Activated B cell treated with CpG ODN at 0.5 μM for 24 hours (primary cell): ENCODE results near the gene NPS. TPM values are rescaled to one million over a fixed set of nuclear protein-coding genes. Genes with fewer than 3 reads are reported as not detected.

Source experiments
- ATAC-seq: fragments of 200-7000 bp; cut with Tn5 transposase; one replicate; pipeline ENCODE4 v1.10.0; 2021; ENCODE audit warnings: low read depth, mild to moderate bottlenecking, moderate library complexity
- CTCF ChIA-PET: fragments of 350-600 bp; sonication (Branson Sonifier 250); formaldehyde crosslinking; loops from one replicate; lab custom pipeline; 2021; ENCODE audit warnings: antibody characterized with exemption; lab: Charles Lee
- POLR2A ChIA-PET: fragments of 350-600 bp; sonication (Branson Sonifier 250); formaldehyde crosslinking; loops from one replicate; lab custom pipeline; 2021; ENCODE audit warnings: antibody characterized with exemption; lab: Charles Lee
- DNase-seq: peaks from one replicate; pipeline ENCODE4 v3.0.0; 2022
- H3K27ac Mint-ChIP-seq: one replicate; pipeline ENCODE4 v1.8.0; 2020; ENCODE audit warnings: mixed read lengths
- H3K27me3 Mint-ChIP-seq: one replicate; pipeline ENCODE4 v1.8.0; 2021; ENCODE audit warnings: mixed read lengths
- H3K36me3 Mint-ChIP-seq: one replicate; pipeline ENCODE4 v1.8.0; 2021; ENCODE audit warnings: low read depth, mixed read lengths
- H3K4me1 Mint-ChIP-seq: one replicate; pipeline ENCODE4 v1.8.0; 2021; ENCODE audit warnings: mixed read lengths
- H3K4me3 Mint-ChIP-seq: one replicate; pipeline ENCODE4 v1.8.0; 2020; ENCODE audit warnings: mild to moderate bottlenecking, mixed read lengths
- H3K9me3 Mint-ChIP-seq: one replicate; pipeline ENCODE4 v1.8.0; 2020; ENCODE audit warnings: mixed read lengths
- CTCF ChIP-seq: fragments of 200-600 bp; IDR thresholded peaks from one replicate; pipeline ENCODE4 v1.8.0; 2022; ENCODE audit warnings: antibody characterized with exemption, mild to moderate bottlenecking
- intact Hi-C: fragments of 100-400 bp; cut with micrococcal nuclease; formaldehyde crosslinking; loops from one replicate; pipeline ENCODE4 v1.15.1; 2024
- total RNA-seq: library from RNA; stranded (reverse); gene quantifications from 2 replicates; pipeline ENCODE4 v1.2.3, GENCODE V29; 2022

The NPS gene
- total RNA-seq, 1 donor from 2014 or later = not detected

GRCh38 chr10:127535802-127536515, 13.2 kb upstream of the NPS start:
- ChIA-PET POLR2A (no interaction called here), CTCF (no interaction called here)
- ATAC-seq (no peak), DNase-seq (no peak)
- no peaks in the 10 kb centered on the region for H3K4me1 Mint-ChIP-seq
- TF ChIP-seq CTCF = no peak
- no peaks in the 10 kb centered on the region for H3K36me3 Mint-ChIP-seq
- intact Hi-C loops = no loop called here
- H3K9me3 Mint-ChIP-seq = no peaks in the 10 kb centered on the region
- H3K27me3 Mint-ChIP-seq = no peaks in the 10 kb centered on the region
- H3K4me3 Mint-ChIP-seq = no peak overlapping the region
- H3K27ac Mint-ChIP-seq = no peak overlapping the region

- CTCF ChIA-PET = no interaction called here
- H3K4me3 Mint-ChIP-seq = no peak overlapping the region
- TF ChIP-seq CTCF = no peak
- H3K27ac Mint-ChIP-seq = no peak overlapping the region
- intact Hi-C loops = no loop called here
- H3K9me3 Mint-ChIP-seq = no peaks in the 10 kb centered on the region
- POLR2A ChIA-PET = no interaction called here
- no peaks in the 10 kb centered on the region for H3K4me1 Mint-ChIP-seq
- no peak for ATAC-seq
- no peaks in the 10 kb centered on the region for H3K27me3 Mint-ChIP-seq
- no peak for DNase-seq
- H3K36me3 Mint-ChIP-seq = no peaks in the 10 kb centered on the region
These were observed 11.9 kb upstream of the NPS start for GRCh38 chr10:127536972-127537760.

GRCh38 chr10:127537924-127538323, 11.2 kb upstream of the NPS start:
- H3K36me3 Mint-ChIP-seq = no peaks in the 10 kb centered on the region
- H3K4me1 Mint-ChIP-seq = no peaks in the 10 kb centered on the region
- ATAC-seq = no peak
- ChIA-PET POLR2A (no interaction called here), CTCF (no interaction called here)
- H3K27ac Mint-ChIP-seq = no peak overlapping the region
- no peak overlapping the region for H3K4me3 Mint-ChIP-seq
- intact Hi-C loops = no loop called here
- TF ChIP-seq CTCF = no peak
- no peak for DNase-seq
- no peaks in the 10 kb centered on the region for H3K9me3 Mint-ChIP-seq
- H3K27me3 Mint-ChIP-seq = no peaks in the 10 kb centered on the region

GRCh38 chr10:127548022-127548421, 1.1 kb upstream of the NPS start:
- ChIA-PET POLR2A (no interaction called here), CTCF (no interaction called here)
- Mint-ChIP-seq H3K36me3 (no peaks in the 10 kb centered on the region), H3K9me3 (peaks cover 32% of the 10 kb centered on the region), H3K27ac (no peak overlapping the region), H3K4me1 (no peaks in the 10 kb centered on the region), H3K27me3 (no peaks in the 10 kb centered on the region), H3K4me3 (no peak overlapping the region)
- no peak for ATAC-seq
- intact Hi-C loops = no loop called here
- no peak for DNase-seq
- TF ChIP-seq CTCF = no peak

- no peak for ATAC-seq
- TF ChIP-seq CTCF = no peak
- Mint-ChIP-seq H3K27me3 (no peaks in the 10 kb centered on the region), H3K9me3 (peaks cover 11% of the 10 kb centered on the region), H3K4me1 (no peaks in the 10 kb centered on the region), H3K4me3 (no peak overlapping the region), H3K36me3 (no peaks in the 10 kb centered on the region), H3K27ac (no peak overlapping the region)
- POLR2A ChIA-PET = no interaction called here
- DNase-seq = no peak
- intact Hi-C loops = no loop called here
- CTCF ChIA-PET = no interaction called here
These were observed 1.8 kb downstream of the NPS start for GRCh38 chr10:127550861-127551260.
